Neural cell (in vitro differentiated cells): ENCODE data around the gene NXF1. TPM values are rescaled to one million over a fixed set of nuclear protein-coding genes. Genes with fewer than 3 reads are reported as not detected.

ENCODE experiments used
- H2AFZ ChIP-seq: fragments of 200-600, 300-800 bp; sonication (generic), shearing (Covaris generic); 2 replicates; pipeline ENCODE4 v1.6.0; 2014; ENCODE audit warnings: low read depth, mild to moderate bottlenecking, antibody characterized with exemption, low read length, moderate library complexity
- H3F3A ChIP-seq: fragments of 200-600 bp; shearing (Covaris generic); 2 replicates; pipeline ENCODE4 v1.6.1; 2016; ENCODE audit warnings: mild to moderate bottlenecking, moderate library complexity, mixed read lengths, antibody characterized with exemption, low read length; ENCODE audit not compliant: insufficient read depth, poor library complexity, severe bottlenecking
- H3K27ac ChIP-seq: fragments of 200-600, 300-800 bp; sonication (generic), shearing (Covaris generic); 2 replicates; pipeline ENCODE4 v1.5.1; 2014; ENCODE audit warnings: mild to moderate bottlenecking, low read length, moderate library complexity
- H3K27me3 ChIP-seq: fragments of 300-800, 200-600 bp; sonication (generic), shearing (Covaris generic); 2 replicates; pipeline ENCODE4 v1.6.0; 2014; ENCODE audit warnings: mild to moderate bottlenecking, low read depth, low read length, moderate library complexity; ENCODE audit not compliant: insufficient read depth
- H3K36me3 ChIP-seq: fragments of 300-800, 200-600 bp; sonication (generic), shearing (Covaris generic); 2 replicates; pipeline ENCODE4 v1.5.1; 2014; ENCODE audit warnings: mild to moderate bottlenecking, antibody characterized with exemption, low read length, moderate library complexity; ENCODE audit not compliant: insufficient read depth
- H3K4me2 ChIP-seq: fragments of 300-800, 200-600 bp; sonication (generic), shearing (Covaris generic); 2 replicates; pipeline ENCODE4 v1.6.0; 2014; ENCODE audit warnings: mild to moderate bottlenecking, low read length
- H3K4me3 ChIP-seq: fragments of 300-800, 200-600 bp; sonication (generic), shearing (Covaris generic); 2 replicates; pipeline ENCODE4 v1.5.1; 2014; ENCODE audit warnings: mild to moderate bottlenecking, low read length, moderate library complexity
- H3K79me2 ChIP-seq: fragments of 200-600 bp; shearing (Covaris generic); replicated peaks from 2 replicates; pipeline ENCODE4 v1.6.0; 2014; ENCODE audit warnings: mild to moderate bottlenecking, low read length, moderate library complexity; ENCODE audit not compliant: insufficient read depth
- H3K9ac ChIP-seq: fragments of 300-800, 200-600 bp; sonication (generic), shearing (Covaris generic); 2 replicates; pipeline ENCODE4 v1.6.1; 2016; ENCODE audit warnings: mild to moderate bottlenecking, low read length, mixed read lengths
- H3K9me2 ChIP-seq: fragments of 200-600 bp; shearing (Covaris generic); 2 replicates; pipeline ENCODE4 v1.6.1; 2016; ENCODE audit warnings: mild to moderate bottlenecking, low read length, mixed read lengths; ENCODE audit not compliant: insufficient read depth
- H3K9me3 ChIP-seq: fragments of 200-600, 300-800 bp; sonication (generic), shearing (Covaris generic); 2 replicates; pipeline ENCODE4 v1.6.1; 2016; ENCODE audit warnings: mild to moderate bottlenecking, mixed run types, low read length, moderate library complexity, mixed read lengths
- H4K20me1 ChIP-seq: fragments of 200-600 bp; shearing (Covaris generic); 2 replicates; pipeline ENCODE4 v1.6.1; 2016; ENCODE audit warnings: mild to moderate bottlenecking, mixed run types; ENCODE audit not compliant: insufficient read depth
- CTCF ChIP-seq: fragments of 450-650 bp; IDR thresholded peaks from 2 replicates; pipeline ENCODE4 v1.5.1; 2014; ENCODE audit warnings: antibody characterized with exemption, mild to moderate bottlenecking, moderate library complexity; ENCODE audit not compliant: poor library complexity, severe bottlenecking
- EP300 ChIP-seq: fragments of 450-650 bp; conservative IDR thresholded peaks from 2 replicates; pipeline ENCODE4 v1.6.1; 2014; ENCODE audit warnings: antibody characterized with exemption, mild to moderate bottlenecking, moderate library complexity; ENCODE audit not compliant: poor library complexity, severe bottlenecking
- EZH2 ChIP-seq: fragments of 200-600, 300-800 bp; shearing (Covaris generic), sonication (generic); IDR thresholded peaks from 2 replicates; pipeline ENCODE4 v1.6.1; 2014; ENCODE audit warnings: antibody characterized with exemption, low read length, borderline replicate concordance, mild to moderate bottlenecking; ENCODE audit not compliant: insufficient read depth, poor library complexity, severe bottlenecking
- MXI1 ChIP-seq: fragments of 450-650 bp; conservative IDR thresholded peaks from 2 replicates; pipeline ENCODE4 v1.6.1; 2014; ENCODE audit warnings: antibody characterized with exemption, mild to moderate bottlenecking; ENCODE audit not compliant: poor library complexity, severe bottlenecking
- POLR2AphosphoS5 ChIP-seq: IDR thresholded peaks from 2 replicates; pipeline ENCODE4 v1.6.1; 2012
- RAD21 ChIP-seq: fragments of 450-650 bp; conservative IDR thresholded peaks from 2 replicates; pipeline ENCODE4 v1.6.1; 2014; ENCODE audit warnings: antibody characterized with exemption, mild to moderate bottlenecking, moderate library complexity
- REST ChIP-seq: IDR thresholded peaks from 2 replicates; pipeline ENCODE4 v1.6.1; 2012; ENCODE audit warnings: borderline replicate concordance
- SMC3 ChIP-seq: fragments of 450-650 bp; conservative IDR thresholded peaks from 2 replicates; pipeline ENCODE4 v1.6.1; 2014; ENCODE audit warnings: antibody characterized with exemption, mild to moderate bottlenecking, moderate library complexity; ENCODE audit not compliant: poor library complexity
- TAF1 ChIP-seq: IDR thresholded peaks from 2 replicates; pipeline ENCODE4 v1.6.1; 2012; ENCODE audit warnings: low read depth
- polyA plus RNA-seq: library from polyadenylated mRNA; depleted of rRNA; stranded (reverse); fragments of >200 nt; gene quantifications from 2 replicates; pipeline ENCODE4 v1.2.3, GENCODE V29; 2014

Gene NXF1
- polyA plus RNA-seq, 1 donor from 2014 or later = 26.0 TPM

GRCh38 chr11:62839050-62839945 lies 34.1 kb upstream of the NXF1 start, which contains the start of gene WDR74:
Gene WDR74, minus strand, starts transcription at chr11:62839590. Its CDS starts 20 bp downstream, at chr11:62839570.
- Histone ChIP-seq H3K4me2 (peak within 1 kb of the TSS; percentile 49), H3K27me3 (no peaks in the 10 kb centered on the region), H2AFZ (peak within 1 kb of the TSS; percentile 34), H4K20me1 (no peaks in the 10 kb centered on the region), H3K9me2 (no peaks in the 10 kb centered on the region), H3F3A (peaks cover 9% of the 10 kb centered on the region), H3K9ac (peak within 1 kb of the TSS; percentile 73), H3K4me3 (peak within 1 kb of the TSS; percentile 93), H3K27ac (peak within 1 kb of the TSS; percentile 90), H3K9me3 (no peaks in the 10 kb centered on the region), H3K79me2 (peaks cover 12% of the 10 kb centered on the region), H3K36me3 (no peaks in the 10 kb centered on the region)
- TF ChIP-seq CTCF (peak; percentile 20), EP300 (peak; percentile 49), TAF1 (no peak), RAD21 (peak; percentile 25), SMC3 (peak; percentile 11), MXI1 (peak; percentile 100), EZH2 (no peak), REST (peak; percentile 78), POLR2AphosphoS5 (peak; percentile 81)

- H3K9me2 ChIP-seq = no peaks in the 10 kb centered on the region
- no peak overlapping the region for H3K4me3 ChIP-seq
- no peak overlapping the region for H2AFZ ChIP-seq
- no peak overlapping the region for H3K9ac ChIP-seq
- no peaks in the 10 kb centered on the region for H3K9me3 ChIP-seq
- no peaks in the 10 kb centered on the region for H3K27me3 ChIP-seq
- no peaks in the 10 kb centered on the region for H4K20me1 ChIP-seq
- peaks cover 31% of the 10 kb centered on the region for H3K79me2 ChIP-seq
- no peaks in the 10 kb centered on the region for H3F3A ChIP-seq
- H3K4me2 ChIP-seq = no peak overlapping the region
- no peak overlapping the region for H3K27ac ChIP-seq
- TF ChIP-seq EP300 = no peak
- TF ChIP-seq EZH2 = no peak
- no peak for TF ChIP-seq POLR2AphosphoS5
- no peak for TF ChIP-seq TAF1
- no peak for TF ChIP-seq SMC3
- no peak for TF ChIP-seq CTCF
- no peak for TF ChIP-seq RAD21
- TF ChIP-seq MXI1 = no peak
- no peaks in the 10 kb centered on the region for H3K36me3 ChIP-seq
Observed at GRCh38 chr11:62835336-62835735, 30.1 kb upstream of the NXF1 start.
